HG03045 (cell line): ENCODE data around the gene ZSCAN5A.
"Not testable (repeated sequence)": the region's sequence is repeated elsewhere in the genome, so short reads cannot be mapped to it uniquely, and the experiment has no call there.

ENCODE experiments used
- ATAC-seq: cut with Tn5 transposase; IDR thresholded peaks from one replicate; pipeline ENCODE4 v1.9.1; 2021; ENCODE audit warnings: mild to moderate bottlenecking, moderate library complexity; ENCODE audit not compliant: unreplicated experiment

Gene ZSCAN5A

DNA sequence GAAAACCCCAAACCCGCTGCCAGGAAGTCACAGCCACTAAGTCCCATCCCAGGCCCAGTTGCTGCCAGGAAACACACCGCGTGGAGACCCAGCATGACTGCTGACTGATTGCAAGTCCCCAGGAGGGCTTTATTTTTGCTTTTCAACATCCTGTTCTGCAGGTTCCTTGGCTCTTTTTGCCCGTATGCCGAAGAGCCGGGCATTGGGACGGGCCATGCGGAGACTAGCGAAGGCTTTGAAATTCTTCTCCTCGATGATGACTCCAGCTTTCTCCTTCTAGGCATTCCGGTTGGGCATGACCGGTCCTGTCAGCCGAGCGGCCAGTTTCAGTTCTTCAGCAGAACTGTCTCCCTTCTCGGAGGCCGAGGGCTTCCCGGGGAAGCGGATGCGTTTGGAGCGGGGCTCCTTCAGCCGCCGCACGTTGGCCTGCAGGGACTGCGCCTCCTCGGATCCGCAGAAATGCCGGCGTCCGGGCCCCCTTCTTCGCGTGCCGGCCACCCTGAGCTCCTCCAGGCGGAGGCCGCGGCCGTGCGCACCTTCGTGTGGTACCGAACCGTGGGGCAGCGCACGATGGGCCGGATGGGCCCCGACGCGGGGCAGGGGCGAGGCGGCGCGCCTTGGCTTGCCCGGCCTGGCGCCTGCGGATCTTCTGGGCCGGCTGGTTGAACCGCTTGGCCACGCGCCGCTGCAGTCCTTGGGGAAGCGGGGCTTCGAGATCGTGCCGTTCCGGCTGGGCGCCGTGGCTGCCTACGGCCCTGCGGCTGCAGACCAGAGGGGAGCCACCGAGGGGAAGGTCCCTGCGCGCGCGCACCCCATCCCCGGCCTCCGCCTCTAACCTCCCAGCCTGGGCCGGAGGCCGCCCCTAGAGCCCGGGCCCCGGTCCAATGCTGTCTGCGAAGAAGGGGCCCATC is 97.3 kb downstream of the ZSCAN5A start:
- ATAC-seq = no peak

DNA sequence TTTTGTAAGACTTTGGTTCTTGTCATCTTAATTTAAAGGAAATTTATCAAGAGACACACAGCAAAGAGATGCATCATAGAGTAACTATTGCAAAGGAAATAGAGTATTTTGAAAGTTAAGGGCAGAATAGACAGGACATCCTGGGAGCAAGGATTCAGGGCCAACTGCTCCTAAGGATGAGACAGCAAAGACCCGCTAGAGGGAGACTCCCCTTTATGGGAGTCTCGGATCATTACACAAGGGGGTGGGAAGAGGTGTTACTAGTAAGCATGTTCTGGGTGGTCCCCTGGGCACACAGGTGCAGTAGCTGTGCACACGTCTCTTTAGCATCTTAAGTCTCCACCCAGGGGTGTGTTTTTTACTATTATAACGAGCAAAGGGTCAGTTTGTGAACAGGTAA is 102.9 kb downstream of the ZSCAN5A start:
- ATAC-seq = no peak

DNA sequence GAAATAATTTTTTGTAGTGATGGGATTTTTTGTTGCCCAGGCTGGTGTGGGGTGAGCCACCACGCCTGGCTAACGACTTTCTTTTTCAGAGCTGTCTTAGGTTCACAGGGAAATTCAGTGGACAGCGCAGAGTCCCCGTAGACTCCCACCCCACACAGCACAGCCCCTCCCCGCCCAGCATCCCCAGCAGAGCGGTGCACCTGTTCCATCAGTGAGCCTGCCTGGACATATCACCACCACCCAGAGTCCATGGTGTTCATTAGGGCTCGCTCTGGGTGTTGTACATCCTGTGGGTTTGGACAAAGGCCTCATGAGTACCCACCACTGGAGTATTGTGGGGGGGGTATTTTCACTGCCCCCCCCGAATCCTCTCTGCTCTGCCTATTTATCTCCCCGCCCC is 104.6 kb downstream of the ZSCAN5A start:
- ATAC-seq = not testable (repeated sequence)

DNA sequence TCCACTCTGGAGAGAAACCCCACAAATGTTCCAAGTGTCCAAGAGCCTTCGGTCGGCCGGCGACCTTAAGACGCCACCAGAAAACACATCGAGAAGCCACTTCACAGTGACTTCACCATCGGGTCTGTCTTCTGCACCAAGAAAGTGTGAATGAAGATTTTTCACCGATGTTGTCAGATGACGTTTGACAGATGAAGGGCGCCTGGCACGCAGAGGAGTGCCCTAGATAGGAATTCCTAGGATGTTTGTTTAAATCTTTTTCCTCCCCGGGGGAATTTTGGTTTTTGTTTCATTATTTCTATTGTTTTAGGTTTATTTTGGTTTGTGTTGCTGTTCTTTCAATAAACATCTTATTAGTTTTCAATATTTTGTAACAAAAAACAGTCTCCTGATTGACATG is 105.5 kb downstream of the ZSCAN5A start:
- no peak for ATAC-seq

DNA sequence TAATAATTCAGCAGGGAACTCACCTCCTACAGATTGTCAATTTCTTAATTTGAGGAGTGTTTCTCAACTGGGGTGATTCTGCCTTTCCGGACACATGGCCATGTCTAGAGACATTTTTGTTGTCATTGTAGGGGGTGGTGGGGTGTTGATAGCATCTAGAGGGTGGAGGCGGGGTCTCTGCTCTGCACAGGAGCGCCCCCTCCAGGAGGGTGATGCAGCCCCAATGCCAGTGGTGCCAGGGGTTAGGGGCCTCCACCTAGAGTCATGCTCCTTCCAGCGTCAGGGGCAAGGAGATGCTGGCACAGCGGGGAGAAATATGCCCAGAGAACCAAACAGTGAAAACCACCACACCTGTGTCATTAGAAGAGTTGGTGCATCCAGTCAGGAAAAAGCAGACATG is 107.1 kb downstream of the ZSCAN5A start:
- not testable (repeated sequence) for ATAC-seq

DNA sequence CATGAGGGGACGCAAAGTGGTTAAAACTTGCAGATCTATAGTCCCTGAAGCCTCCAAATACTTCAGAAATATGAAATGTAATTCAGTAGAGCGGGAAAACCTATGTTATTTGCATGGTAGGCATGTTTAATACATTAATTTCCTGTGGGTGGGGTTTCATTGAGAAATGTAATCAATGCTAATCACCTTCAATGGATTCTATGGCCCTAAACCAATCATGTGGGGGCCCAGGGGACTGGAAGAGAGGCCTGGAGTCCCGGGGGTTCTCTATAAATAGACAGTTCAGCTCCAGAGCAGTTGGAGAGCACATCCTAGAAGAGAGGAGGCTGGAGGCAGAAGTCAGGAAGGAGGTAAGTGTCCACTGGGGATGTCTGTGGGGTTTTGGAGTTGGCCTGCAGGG is 112.7 kb downstream of the ZSCAN5A start, which contains the start of gene ZSCAN5C:
Gene ZSCAN5C, plus strand, starts transcription at position 301 of the 400 bp plus-strand sequence. CDS start 3,641 bp downstream, outside the sequence.
- ATAC-seq = no peak

DNA sequence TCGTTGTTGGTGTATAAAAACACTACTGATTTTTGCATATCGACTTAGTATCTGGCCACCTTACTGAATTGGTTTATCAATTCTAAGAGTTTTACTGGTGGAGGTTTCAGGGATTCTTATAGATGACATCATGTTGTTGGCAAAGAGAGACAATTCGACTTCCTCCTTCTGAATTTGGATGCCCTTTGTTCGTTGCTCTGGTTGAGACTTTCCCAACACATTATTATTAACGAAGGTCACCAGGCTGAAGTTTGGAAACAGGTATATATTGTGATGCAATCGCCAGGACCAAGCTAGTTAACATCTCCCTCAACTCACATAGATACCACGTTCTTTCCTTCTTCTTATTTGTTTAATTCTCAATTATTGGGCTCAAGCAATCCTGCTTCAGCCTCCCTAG is 115.0 kb downstream of the ZSCAN5A start:
- ATAC-seq = no peak

DNA sequence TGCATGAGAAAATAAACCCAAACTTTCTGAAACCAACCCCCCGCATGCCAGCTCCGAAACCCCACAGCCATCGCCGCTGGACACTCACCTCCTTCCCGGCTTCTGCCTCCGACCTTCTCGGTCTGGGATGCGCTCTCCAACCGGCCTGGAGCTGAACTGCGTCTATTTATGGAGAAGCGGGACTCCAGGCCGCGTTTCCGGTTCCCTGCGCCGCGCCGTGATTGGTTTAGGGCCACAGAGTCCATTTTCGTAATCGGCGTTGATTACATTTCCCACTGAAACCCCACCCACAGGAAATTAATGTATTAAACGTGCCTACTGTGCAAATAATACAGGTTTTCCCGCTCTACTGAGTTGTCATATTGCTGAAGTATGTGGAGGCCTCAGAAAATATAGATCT is 117.0 kb downstream of the ZSCAN5A start, which contains the start of gene ZSCAN5B:
Gene ZSCAN5B, minus strand, starts transcription at position 138 of the 400 bp plus-strand sequence. CDS start 4,731 bp downstream, outside the sequence.
- not testable (repeated sequence) for ATAC-seq

DNA sequence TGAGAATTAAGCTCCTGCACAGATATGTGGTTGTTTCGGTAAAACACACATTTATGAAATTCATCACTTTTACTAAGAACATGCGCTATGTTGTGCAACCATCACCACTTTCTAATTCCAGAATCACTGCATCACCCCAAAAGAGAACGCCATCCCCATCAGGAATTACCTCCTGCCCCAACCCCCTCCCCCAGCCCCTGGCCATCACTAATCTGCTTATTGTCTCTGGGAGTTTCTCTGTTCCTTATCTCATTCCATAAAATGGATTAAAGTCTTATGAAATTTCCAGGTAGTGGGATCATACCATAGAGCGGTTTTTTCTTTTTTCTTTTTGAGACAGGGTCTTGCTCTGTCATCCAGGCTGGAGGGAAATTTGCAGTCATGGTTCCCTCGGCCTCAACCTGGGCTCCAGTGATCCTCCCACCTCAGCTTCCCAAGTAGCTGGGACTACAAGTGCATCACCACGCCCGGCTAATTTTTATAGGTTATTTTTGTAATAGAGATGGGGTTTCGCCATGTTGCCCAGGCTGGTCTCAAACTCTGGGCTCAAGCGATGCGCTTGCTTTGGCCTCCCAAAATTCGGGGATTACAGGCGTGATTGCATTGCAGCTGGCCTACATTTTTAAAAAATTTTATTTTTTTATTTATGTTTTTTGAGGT is 120.5 kb downstream of the ZSCAN5A start:
- ATAC-seq = no peak

DNA sequence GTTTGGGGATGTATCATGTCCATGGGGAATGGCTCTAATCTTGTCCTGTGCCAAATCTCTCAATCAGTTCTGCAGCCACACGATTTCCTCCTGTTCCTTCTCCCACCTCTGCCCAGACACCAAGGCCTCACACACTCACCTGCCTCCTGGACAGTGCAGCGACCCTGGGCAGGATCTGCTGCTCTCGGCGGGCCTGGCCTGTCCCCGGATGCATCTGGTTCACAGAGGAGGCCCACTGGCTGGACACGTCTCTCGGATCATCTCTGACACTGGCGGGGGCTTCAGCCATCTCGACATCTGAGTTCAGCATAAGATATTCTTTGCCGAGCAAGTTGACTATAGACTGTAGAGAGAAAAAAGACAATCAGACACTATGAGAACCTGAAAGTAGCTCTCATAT is 122.9 kb downstream of the ZSCAN5A start:
- ATAC-seq = no peak

DNA sequence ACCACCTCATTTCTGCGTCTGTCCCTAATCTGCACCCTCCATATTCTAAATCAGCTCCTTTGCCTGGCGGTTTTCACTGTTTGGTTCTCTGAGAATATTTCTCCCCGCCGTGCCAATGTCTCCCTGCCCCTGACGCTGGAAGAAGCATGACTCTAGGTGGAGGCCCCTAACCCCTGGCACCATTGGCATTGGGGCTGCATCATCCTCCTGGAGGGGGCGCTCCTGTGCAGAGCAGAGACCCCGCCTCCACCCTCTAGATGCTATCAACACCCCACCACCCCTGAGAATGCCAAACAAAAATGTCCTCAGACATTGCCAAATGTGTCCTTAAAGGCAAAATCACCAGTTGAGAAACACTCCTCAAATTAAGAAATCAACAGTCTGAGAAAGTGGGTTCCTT is 123.5 kb downstream of the ZSCAN5A start:
- no peak for ATAC-seq

DNA sequence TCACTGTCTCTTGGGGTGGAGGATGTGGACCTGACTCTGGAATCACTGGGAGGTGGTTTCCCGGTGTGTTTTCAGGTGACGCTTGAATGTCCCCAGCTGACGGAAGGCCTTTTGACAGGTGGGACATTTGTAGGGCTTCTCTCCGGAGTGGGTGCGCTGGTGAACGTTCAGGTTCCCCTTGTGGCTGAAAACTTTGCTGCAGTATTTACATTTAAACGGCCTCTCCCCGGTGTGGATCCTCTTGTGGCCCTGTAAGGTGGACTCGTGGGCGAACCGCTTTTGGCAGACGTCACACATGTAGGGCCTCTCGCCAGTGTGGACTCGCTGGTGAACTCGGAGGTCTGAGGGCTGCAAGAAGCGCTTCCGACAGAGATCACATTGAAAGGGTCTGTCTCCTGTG is 124.9 kb downstream of the ZSCAN5A start:
- ATAC-seq = no peak

DNA sequence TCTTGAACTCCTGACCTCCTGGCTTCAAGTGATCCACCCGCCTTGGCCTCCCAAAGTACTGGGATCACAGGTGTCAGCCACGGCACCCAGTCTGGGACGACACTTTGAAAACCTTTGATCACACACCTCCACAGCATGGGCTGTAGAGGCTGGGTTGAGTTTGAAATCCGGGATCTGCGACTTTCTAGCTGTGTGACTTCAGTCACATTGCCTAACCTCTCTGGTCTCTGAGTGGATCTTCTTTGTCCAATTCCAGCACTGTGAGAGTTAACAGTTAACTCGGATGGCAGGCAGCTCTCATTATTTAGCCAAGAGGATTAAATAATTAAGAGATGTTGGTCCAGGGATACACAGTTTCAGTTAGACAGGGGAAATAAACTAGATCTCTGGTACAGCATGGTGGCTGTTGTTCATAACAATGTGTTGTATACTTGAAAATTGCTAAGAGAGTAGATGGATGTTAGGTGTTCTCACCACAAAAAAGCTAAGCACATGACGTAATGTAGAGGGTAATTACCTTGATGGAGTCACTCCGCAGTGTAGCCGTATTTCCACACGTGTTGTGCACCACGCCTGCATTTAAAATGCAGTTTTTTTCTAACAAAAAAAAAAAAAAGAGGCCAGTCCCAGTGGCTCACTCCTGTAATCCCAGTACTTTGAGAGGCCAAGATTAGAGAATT is 136.9 kb downstream of the ZSCAN5A start:
- ATAC-seq = no peak

DNA sequence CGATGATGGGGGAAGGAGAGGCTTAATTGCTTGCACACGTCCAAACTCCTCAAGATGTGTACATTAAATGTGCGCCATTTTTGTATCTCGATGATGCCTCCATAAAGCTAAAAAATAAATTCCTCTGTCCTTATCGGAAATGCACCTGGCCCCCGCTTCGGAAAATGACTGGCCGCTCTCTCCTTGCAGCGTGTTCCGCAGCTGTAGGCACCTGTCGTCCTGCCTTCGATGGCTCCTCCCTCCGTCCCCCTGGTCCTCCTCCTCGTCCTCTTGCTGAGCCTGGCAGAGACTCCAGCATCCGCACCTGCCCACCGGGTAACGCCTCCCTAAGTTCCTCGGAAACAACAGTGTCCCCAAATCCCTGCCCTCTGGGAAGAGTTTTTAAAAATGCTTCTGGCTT is 137.8 kb downstream of the ZSCAN5A start:
- ATAC-seq = no peak

DNA sequence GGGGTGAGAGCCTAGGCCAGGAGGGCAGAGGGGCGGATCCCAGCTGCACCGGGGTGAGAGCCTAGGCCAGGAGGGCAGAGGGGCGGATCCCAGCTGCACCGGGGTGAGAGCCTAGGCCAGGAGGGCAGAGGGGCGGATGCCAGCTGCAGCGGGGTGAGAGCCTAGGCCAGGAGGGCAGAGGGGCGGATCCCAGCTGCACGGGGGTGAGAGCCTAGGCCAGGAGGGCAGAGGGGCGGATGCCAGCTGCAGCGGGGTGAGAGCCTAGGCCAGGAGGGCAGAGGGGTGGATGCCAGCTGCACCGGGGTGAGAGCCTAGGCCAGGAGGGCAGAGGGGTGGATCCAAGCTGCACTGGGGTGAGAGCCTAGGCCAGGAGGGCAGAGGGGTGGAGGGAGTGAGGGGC is 138.3 kb downstream of the ZSCAN5A start:
- ATAC-seq = not testable (repeated sequence)

DNA sequence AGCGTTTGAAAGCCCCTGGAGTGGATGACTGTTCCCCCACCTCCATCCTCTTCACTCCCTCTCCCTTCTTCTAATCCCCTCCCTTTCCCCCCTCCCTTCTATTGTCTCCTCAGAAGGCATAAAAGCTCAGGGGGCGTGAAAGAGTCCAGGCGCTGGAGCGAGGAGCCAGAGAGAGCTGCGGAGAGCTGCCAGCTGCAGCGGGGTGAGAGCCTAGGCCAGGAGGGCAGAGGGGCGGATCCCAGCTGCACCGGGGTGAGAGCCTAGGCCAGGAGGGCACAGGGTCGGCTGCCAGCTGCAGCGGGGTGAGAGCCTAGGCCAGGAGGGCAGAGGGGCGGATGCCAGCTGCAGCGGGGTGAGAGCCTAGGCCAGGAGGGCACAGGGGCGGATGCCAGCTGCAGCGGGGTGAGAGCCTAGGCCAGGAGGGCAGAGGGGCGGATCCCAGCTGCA is 138.8 kb downstream of the ZSCAN5A start, which contains the start of gene GALP:
Gene GALP, plus strand, starts transcription at position 148 of the 447 bp plus-strand sequence. CDS start 1,101 bp downstream, outside the sequence.
- not testable (repeated sequence) for ATAC-seq

DNA sequence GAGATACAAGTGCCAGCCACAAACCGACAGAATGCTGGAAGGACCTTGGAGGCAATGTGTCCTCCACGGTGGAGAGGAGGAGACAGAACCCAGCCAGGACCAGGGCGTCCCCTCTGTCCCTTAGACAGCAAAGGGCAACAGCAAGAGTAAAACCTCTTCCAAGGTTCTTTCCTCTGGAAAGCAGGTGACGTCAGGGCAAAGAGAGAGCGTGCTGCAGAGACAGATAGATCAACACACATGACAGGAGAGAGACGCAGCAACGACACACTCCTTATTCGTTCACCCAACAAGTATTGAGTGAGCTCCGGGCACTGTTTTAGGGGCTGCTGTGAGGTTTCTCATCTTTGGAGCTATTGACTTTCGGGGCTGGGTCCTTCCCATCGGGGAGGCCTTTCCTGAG is 140.1 kb downstream of the ZSCAN5A start:
- no peak for ATAC-seq

DNA sequence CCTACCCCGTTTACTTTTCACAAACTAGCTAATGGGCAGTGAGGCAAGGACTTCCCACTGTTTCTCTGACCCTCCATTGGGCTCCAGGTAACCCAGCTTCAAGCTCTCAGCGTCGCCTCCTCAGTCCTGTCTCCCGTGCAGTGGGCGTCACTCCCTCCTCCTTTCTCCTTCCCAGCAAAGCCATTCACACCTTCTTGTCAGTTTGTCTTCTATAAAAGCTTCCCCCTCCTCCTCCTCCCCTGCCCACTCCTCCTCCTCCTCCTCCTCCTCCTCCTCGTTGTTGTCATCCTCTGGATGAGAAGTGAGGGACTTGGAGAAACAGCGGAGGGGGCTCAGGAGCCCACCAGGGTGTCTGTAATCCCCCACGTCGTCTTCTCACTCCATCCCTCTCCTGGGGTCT is 140.6 kb downstream of the ZSCAN5A start:
- ATAC-seq = no peak
